Thymus (tissue), 11 donors: ENCODE results near the gene PPP2R2B. TPM values are rescaled to one million over a fixed set of nuclear protein-coding genes. Genes with fewer than 3 reads are reported as not detected.
A peak's percentile ranks its signal among the peaks of the same experiment; 100 is the strongest.

ENCODE experiments used
- DNase-seq, 9 donors: peaks; one replicate each; pipeline ENCODE4 v3.0.0-alpha.2; 2013; ENCODE audit warnings: low spot score in 9 of 9, low read depth in 6 of 9, missing footprints in 1 of 9
- H3K27ac ChIP-seq, 2 donors: one replicate each; pipeline ENCODE4 v1.5.1; 2013; ENCODE audit warnings: control low read depth in 1 of 2, low read depth in 1 of 2, low read length in 1 of 2, mild to moderate bottlenecking in 1 of 2, moderate library complexity in 1 of 2
- H3K27me3 ChIP-seq, 2 donors: one replicate each; pipeline ENCODE4 v1.5.1; 2013; ENCODE audit warnings: low read length in 1 of 2; ENCODE audit not compliant: control insufficient read depth in 2 of 2, insufficient read depth in 1 of 2
- H3K36me3 ChIP-seq, 2 donors: one replicate each; pipeline ENCODE4 v1.5.1; 2013; ENCODE audit warnings: low read length in 1 of 2, mild to moderate bottlenecking in 1 of 2, moderate library complexity in 1 of 2; ENCODE audit not compliant: control insufficient read depth in 2 of 2, insufficient read depth in 2 of 2
- H3K4me1 ChIP-seq, 2 donors: one replicate each; pipeline ENCODE4 v1.5.1; 2013; ENCODE audit warnings: low read length in 2 of 2; ENCODE audit not compliant: control insufficient read depth in 2 of 2, insufficient read depth in 2 of 2
- H3K4me3 ChIP-seq, 2 donors: one replicate each; pipeline ENCODE4 v1.5.1; 2013; ENCODE audit warnings: low read length in 2 of 2, control low read depth in 1 of 2, mild to moderate bottlenecking in 1 of 2
- H3K9me3 ChIP-seq, 2 donors: one replicate each; pipeline ENCODE4 v1.5.1; 2013; ENCODE audit warnings: low read length in 1 of 2, mild to moderate bottlenecking in 1 of 2; ENCODE audit not compliant: control insufficient read depth in 2 of 2, insufficient read depth in 1 of 2
- WGBS: extraction: QIAGEN DNeasy Blood & Tissue Kit; methylation state at CpG from one replicate; pipeline ENCODE4 v1.1.7; 2013; 5-methylcytosine and 5-hydroxymethylcytosine counted together
- polyA plus RNA-seq: library from polyadenylated mRNA; stranded (reverse); fragments of 200-250 nt; gene quantifications from one replicate; pipeline ENCODE4 v1.2.3, GENCODE V29; 2013
- total RNA-seq: library from RNA; stranded (reverse); fragments of 120-200 nt; gene quantifications from one replicate; pipeline ENCODE4 v1.2.4, GENCODE V29; 2013
- donor health status: healthy.

Gene PPP2R2B
- total and polyA plus RNA-seq, 2 donors: 1.9 to 3.2 TPM

DNA sequence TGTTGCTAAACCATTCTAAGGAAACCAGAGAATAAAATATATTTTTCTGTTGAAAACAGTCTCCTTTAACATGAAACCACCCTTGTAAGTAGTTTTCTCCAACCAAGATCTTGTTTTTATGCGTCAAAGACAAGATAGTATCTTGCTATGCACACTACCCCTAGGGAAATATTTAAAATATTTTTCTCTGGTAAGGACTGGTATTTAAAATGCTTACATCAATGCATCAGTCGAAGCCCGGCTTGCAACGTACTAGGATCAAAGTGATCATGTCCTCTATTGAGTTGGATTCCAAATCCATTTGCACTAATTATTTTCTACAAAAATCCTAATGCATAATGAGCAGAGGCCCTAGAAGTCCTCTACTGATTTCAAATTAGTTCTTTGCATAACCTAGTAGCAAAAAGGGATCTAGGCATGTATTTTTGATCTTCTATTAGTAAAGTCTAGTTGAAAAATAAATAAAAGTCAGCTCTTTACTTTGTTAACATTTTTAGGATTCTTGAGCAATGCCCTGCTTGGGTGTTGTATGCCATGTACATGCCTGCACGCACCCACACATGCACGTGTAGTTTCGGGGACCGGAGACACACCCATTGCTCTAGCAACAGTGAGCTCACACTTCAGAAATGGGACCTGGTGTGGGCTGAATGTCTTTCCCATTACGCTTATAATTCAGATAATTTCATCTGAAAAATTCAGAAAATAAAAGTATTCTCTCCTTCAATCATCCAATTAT lies 197.5 kb downstream of the PPP2R2B start:
- WGBS: 96% methylated on average over 9 of the region's 9 CpGs
- Histone ChIP-seq H3K27me3 (no peaks in the 10 kb centered on the region), H3K36me3 (no peaks in the 10 kb centered on the region), H3K4me3 (no peak overlapping the region), H3K9me3 (no peaks in the 10 kb centered on the region), H3K27ac (no peak overlapping the region), H3K4me1 (peaks cover 0 to 2% of the 10 kb centered on the region in 2 donors)
- DNase-seq: no peak

DNA sequence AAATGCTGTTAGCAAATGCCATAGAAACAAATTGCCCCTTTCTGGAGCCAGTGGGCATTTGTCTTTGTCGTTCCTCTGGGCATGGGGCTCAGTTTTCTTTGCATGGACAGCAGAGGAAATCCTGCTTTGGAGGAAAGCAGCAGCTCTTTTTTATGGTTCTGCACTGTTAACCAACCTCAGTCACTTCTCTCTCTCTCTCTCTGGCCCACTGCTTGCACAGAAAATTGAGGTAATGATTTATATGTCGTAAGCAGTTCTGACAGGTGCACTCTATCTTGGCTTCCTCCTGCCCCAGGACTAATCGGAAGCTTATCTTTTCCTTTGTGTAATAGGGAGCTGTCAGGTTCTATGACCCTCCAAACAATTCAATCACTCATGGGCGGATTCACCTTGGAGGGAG lies 202.9 kb downstream of the PPP2R2B start:
- H3K9me3 ChIP-seq: no peaks in the 10 kb centered on the region
- WGBS: 49% methylated on average over 4 of the region's 4 CpGs
- H3K27me3 ChIP-seq: no peaks in the 10 kb centered on the region
- H3K27ac ChIP-seq: no peak overlapping the region
- DNase-seq: no peak
- no peak overlapping the region for H3K4me3 ChIP-seq
- peaks cover 0 to 2% of the 10 kb centered on the region in 2 donors for H3K4me1 ChIP-seq
- H3K36me3 ChIP-seq: no peaks in the 10 kb centered on the region

DNA sequence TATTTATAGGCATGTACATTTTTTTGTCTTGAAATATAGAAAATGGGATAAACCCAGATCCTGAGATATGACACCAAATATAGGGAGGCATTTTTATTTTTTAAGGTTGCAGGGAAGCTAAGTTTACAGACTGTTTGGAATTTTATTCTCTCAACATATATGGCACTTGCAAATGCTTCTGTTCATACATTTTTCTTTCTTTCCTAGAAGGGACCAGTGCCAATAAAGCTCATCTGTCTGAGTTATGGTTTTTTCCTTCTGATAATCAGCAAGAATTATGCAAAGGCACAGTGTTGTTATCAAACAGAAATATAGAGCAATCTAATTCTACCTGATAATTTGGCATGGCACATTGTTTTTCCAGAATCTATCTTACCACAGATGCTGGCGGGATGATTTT lies 205.7 kb downstream of the PPP2R2B start:
- DNase-seq: no peak
- Histone ChIP-seq H3K9me3 (no peaks in the 10 kb centered on the region), H3K4me1 (peaks cover 0 to 2% of the 10 kb centered on the region in 2 donors), H3K27ac (no peak overlapping the region), H3K27me3 (no peaks in the 10 kb centered on the region), H3K4me3 (no peak overlapping the region), H3K36me3 (no peaks in the 10 kb centered on the region)
- WGBS: 99% methylated on average over 1 of the region's 1 CpG

- Histone ChIP-seq H3K36me3 (no peaks in the 10 kb centered on the region), H3K9me3 (no peaks in the 10 kb centered on the region), H3K4me3 (no peak overlapping the region), H3K27me3 (no peaks in the 10 kb centered on the region), H3K4me1 (peaks cover 0 to 2% of the 10 kb centered on the region in 2 donors), H3K27ac (no peak overlapping the region)
- WGBS: 64% methylated on average over 7 of the region's 7 CpGs
- no peak for DNase-seq
Measured at GRCh38 chr5:146671561-146672295, 206.8 kb downstream of the PPP2R2B start.

GRCh38 chr5:146669656-146670055 lies 208.9 kb downstream of the PPP2R2B start:
- H3K27ac ChIP-seq: no peak overlapping the region
- no peak overlapping the region for H3K4me3 ChIP-seq
- no peaks in the 10 kb centered on the region for H3K36me3 ChIP-seq
- no peaks in the 10 kb centered on the region for H3K27me3 ChIP-seq
- DNase-seq: no peak
- H3K9me3 ChIP-seq: no peaks in the 10 kb centered on the region
- WGBS: 94% methylated on average over 3 of the region's 3 CpGs
- H3K4me1 ChIP-seq: no peaks in the 10 kb centered on the region

DNA sequence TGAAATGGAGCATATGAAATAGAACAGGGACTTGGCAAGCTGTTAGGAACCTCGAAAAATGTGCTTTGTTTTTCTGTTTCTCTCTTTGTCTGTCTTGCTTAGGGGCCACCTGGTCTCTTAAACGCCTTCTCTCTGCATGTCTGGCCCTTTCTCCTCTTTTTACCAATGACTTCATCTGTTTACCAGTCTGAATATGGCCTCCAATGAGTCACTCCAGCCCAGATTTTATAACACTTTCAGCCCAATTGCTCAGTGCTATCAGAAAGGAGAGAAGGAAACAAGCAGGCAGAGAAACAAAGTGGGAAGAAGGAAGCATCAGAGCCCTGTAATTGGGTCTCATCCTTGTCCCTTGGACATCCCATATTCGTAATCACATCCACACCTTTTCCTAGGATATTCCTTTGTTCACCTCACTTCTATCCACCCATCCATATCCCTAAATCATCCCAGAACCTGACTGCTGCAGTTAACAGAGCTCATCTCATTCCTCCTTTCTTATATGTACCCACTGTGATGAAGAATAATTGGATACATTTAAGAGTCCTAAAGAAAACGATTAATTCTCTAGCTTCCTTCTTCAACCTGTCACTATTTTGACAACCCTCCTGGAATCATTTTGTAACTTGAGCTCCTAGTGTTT lies 210.8 kb downstream of the PPP2R2B start:
- no peak for DNase-seq
- H3K4me3 ChIP-seq: no peak overlapping the region
- WGBS: 88% methylated on average over 4 of the region's 4 CpGs
- no peaks in the 10 kb centered on the region for H3K27me3 ChIP-seq
- no peaks in the 10 kb centered on the region for H3K9me3 ChIP-seq
- no peaks in the 10 kb centered on the region for H3K36me3 ChIP-seq
- no peaks in the 10 kb centered on the region for H3K4me1 ChIP-seq
- H3K27ac ChIP-seq: no peak overlapping the region

- Histone ChIP-seq H3K27ac (no peak overlapping the region), H3K27me3 (no peaks in the 10 kb centered on the region), H3K4me3 (no peak overlapping the region), H3K36me3 (no peaks in the 10 kb centered on the region), H3K9me3 (no peaks in the 10 kb centered on the region), H3K4me1 (no peaks in the 10 kb centered on the region)
- peak in 7 of 9 donors; percentile 7 to 35 (median 18) for DNase-seq
- 92% methylated on average over 1 of the region's 1 CpG for WGBS
Measured at GRCh38 chr5:146662229-146662628, 216.3 kb downstream of the PPP2R2B start.

DNA sequence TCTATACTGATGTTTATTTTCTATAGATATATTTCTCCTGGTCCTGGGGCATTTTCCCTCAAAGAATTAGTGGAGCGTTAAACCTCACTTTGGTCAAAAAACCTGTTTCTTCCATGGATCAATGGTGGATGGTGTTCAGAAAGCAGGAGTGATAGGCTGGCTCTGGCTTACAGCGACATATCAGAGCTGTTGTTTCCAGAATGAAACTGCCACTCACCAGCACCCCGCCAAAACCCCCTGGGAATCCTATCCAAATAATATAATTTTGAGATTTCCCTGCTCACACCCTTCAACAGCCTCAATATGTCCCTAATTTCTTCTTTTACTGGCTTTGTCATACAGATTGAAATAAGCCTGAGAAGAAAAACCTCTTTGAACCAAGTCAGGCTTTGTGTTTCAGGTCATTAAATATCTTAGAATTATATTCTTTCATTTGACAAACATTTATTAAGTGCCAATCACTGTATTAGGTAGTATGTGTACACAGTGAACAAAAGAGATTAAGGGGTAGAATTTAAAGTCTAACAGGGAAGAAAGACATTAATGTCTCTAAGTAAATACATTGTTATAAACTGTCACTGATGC lies 218.1 kb downstream of the PPP2R2B start:
- no peak overlapping the region for H3K4me3 ChIP-seq
- no peak overlapping the region for H3K27ac ChIP-seq
- WGBS: 92% methylated on average over 3 of the region's 3 CpGs
- H3K27me3 ChIP-seq: no peaks in the 10 kb centered on the region
- H3K36me3 ChIP-seq: no peaks in the 10 kb centered on the region
- H3K9me3 ChIP-seq: no peaks in the 10 kb centered on the region
- H3K4me1 ChIP-seq: no peaks in the 10 kb centered on the region
- no peak for DNase-seq

DNA sequence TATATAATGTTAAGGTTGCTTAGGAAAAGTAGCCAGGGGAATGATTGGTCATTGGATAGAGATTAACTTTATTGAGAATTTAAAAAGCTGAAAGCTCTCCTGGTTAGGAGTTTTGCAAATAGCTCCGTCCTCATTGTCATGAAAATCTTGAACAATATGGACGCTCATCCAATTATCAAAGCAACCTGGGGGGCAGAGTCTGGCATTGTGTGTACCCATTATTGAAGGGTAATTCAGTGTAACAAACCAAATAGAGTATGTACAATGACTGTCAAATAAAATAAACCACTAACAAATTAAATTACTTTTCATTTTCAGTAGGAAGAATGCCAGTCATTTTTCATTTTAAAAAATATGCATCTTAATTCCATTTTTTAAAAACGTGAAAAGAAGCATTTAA lies 218.6 kb downstream of the PPP2R2B start:
- no peaks in the 10 kb centered on the region for H3K36me3 ChIP-seq
- H3K9me3 ChIP-seq: no peaks in the 10 kb centered on the region
- no peak overlapping the region for H3K27ac ChIP-seq
- DNase-seq: no peak
- H3K4me1 ChIP-seq: no peaks in the 10 kb centered on the region
- no peak overlapping the region for H3K4me3 ChIP-seq
- H3K27me3 ChIP-seq: no peaks in the 10 kb centered on the region
- 87% methylated on average over 3 of the region's 3 CpGs for WGBS
